SH-SY5Y (cell line): ENCODE data around the gene C10orf95.

ENCODE experiments used
- GATA2 ChIP-seq: IDR thresholded peaks from 2 replicates; pipeline ENCODE4 v1.6.1; 2011; ENCODE audit warnings: mild to moderate bottlenecking, low read depth, low read length
- GATA3 ChIP-seq: IDR thresholded peaks from 2 replicates; pipeline ENCODE4 v1.6.1; 2011; ENCODE audit warnings: low read depth, mild to moderate bottlenecking, low read length, moderate library complexity

DNA sequence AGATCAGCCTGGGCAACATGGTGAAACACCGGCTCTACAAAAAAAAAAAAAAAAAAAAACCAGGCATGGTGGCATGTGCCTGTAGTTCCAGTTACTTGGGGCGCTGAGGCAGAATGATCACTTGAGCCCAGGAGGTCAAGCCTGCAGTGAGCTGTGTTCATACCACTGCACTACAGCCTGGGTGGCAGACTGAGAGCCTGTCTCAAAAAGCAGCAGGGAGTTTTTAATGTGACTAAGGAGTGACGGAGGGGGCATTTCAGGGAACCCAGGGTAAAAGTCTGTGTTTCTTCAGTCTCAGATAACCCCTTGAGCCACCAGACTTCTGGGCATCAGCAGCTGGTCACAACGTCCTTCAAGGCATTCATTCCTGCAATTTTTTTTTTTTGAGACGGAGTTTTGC, 2.2 kb upstream of the C10orf95 start:
- TF ChIP-seq GATA2 (no peak), GATA3 (no peak)
